SK-N-SH (cell line): ENCODE data around the gene TMCC2. TPM values are rescaled to one million over a fixed set of nuclear protein-coding genes. Genes with fewer than 3 reads are reported as not detected.

Experiments
- CTCF ChIA-PET: fragments of 300-600, 350-600 bp; formaldehyde crosslinking; extraction: SDS; loops from one replicate; lab custom pipeline; 2021; lab: Yijun Ruan, JAX
- POLR2A ChIA-PET: fragments of 350-600 bp; sonication (Branson Sonifier 250); formaldehyde crosslinking; extraction: SDS; loops from one replicate; lab custom pipeline; 2020; ENCODE audit warnings: antibody characterized with exemption, inconsistent platforms; lab: Yijun Ruan, JAX
- DNase-seq: peaks from one replicate; pipeline ENCODE4 v3.0.0; 2012
- H2AFZ ChIP-seq: fragments of 200-600 bp; sonication (generic); 2 replicates; pipeline ENCODE4 v1.8.1; 2016; ENCODE audit warnings: antibody characterized with exemption, mild to moderate bottlenecking, low read depth
- H3F3A ChIP-seq: fragments of 200-600 bp; sonication (generic); replicated peaks from 2 replicates; pipeline ENCODE3; 2016; ENCODE audit warnings: antibody characterized with exemption, mild to moderate bottlenecking; ENCODE audit not compliant: insufficient read depth
- H3K27ac ChIP-seq, 2 experiments: fragments of 200-500 bp in 1 of 2; fragments of 200-600 bp in 1 of 2; sonication (Bioruptor generic) in 1 of 2; sonication (generic), shearing (Covaris generic) in 1 of 2; 2 replicates each; pipeline versions ENCODE4 v1.5.1 to v1.6.1; 2014 to 2016; ENCODE audit warnings: low read depth in 2 of 2, inconsistent platforms in 1 of 2, low read length in 1 of 2, mild to moderate bottlenecking in 1 of 2, mixed read lengths in 1 of 2
- H3K27me3 ChIP-seq: fragments of 200-600 bp; sonication (generic), shearing (Covaris generic); 2 replicates; pipeline ENCODE4 v1.6.1; 2016; ENCODE audit warnings: mixed run types; ENCODE audit not compliant: insufficient read depth
- H3K36me3 ChIP-seq, 2 experiments: fragments of 200-500 bp in 1 of 2; fragments of 200-600 bp in 1 of 2; sonication (Bioruptor generic) in 1 of 2; sonication (generic) in 1 of 2; replicated peaks in 1 of 2; 2 replicates each; pipeline versions ENCODE3 to v1.5.1; 2014 to 2016; ENCODE audit warnings: low read length in 1 of 2, mild to moderate bottlenecking in 1 of 2; ENCODE audit not compliant: insufficient read depth in 2 of 2, control insufficient read depth in 1 of 2
- H3K4me1 ChIP-seq, 2 experiments: fragments of 200-500 bp in 1 of 2; fragments of 200-600 bp in 1 of 2; sonication (Bioruptor generic) in 1 of 2; sonication (generic), shearing (Covaris generic) in 1 of 2; 2 replicates each; pipeline versions ENCODE4 v1.5.1 to v1.6.1; 2014 to 2016; ENCODE audit warnings: low read depth in 1 of 2, low read length in 1 of 2, mixed run types in 1 of 2; ENCODE audit not compliant: insufficient read depth in 2 of 2, control insufficient read depth in 1 of 2
- H3K4me2 ChIP-seq: fragments of 200-600 bp; sonication (generic), shearing (Covaris generic); 2 replicates; pipeline ENCODE4 v1.6.1; 2017; ENCODE audit warnings: mixed run types
- H3K4me3 ChIP-seq, 2 experiments: fragments of 200-500 bp in 1 of 2; fragments of 200-600 bp in 1 of 2; sonication (Bioruptor generic) in 1 of 2; sonication (generic), shearing (Covaris generic) in 1 of 2; 2 replicates each; pipeline versions ENCODE4 v1.5.1 to v1.8.1; 2014 to 2016; ENCODE audit warnings: low read depth in 2 of 2, inconsistent platforms in 1 of 2, low read length in 1 of 2, mild to moderate bottlenecking in 1 of 2, mixed read lengths in 1 of 2, moderate library complexity in 1 of 2
- H3K79me2 ChIP-seq: fragments of 200-600 bp; sonication (generic); 2 replicates; pipeline ENCODE4 v1.8.1; 2017; ENCODE audit warnings: mild to moderate bottlenecking; ENCODE audit not compliant: insufficient read depth
- H3K9ac ChIP-seq: fragments of 200-600 bp; sonication (generic); 2 replicates; pipeline ENCODE4 v1.6.1; 2017; ENCODE audit warnings: mixed run types
- H3K9me2 ChIP-seq: fragments of 200-600 bp; sonication (generic); 2 replicates; pipeline ENCODE4 v1.6.1; 2017; ENCODE audit warnings: mixed run types
- H3K9me3 ChIP-seq: fragments of 200-600 bp; sonication (generic); 2 replicates; pipeline ENCODE4 v1.6.1; 2017; ENCODE audit warnings: mixed run types, mild to moderate bottlenecking, moderate library complexity
- H4K20me1 ChIP-seq: fragments of 200-600 bp; sonication (generic); 2 replicates; pipeline ENCODE4 v1.6.1; 2017; ENCODE audit warnings: mild to moderate bottlenecking, mixed run types; ENCODE audit not compliant: insufficient read depth
- CHD2 ChIP-seq: fragments of 150-350 bp; IDR thresholded peaks from 2 replicates; pipeline ENCODE4 v1.6.1; 2018; ENCODE audit warnings: low read length; ENCODE audit not compliant: partially characterized antibody
- ELF1 ChIP-seq: IDR thresholded peaks from 2 replicates; pipeline ENCODE4 v1.4.0; 2012
- EP300 ChIP-seq, 2 experiments: IDR thresholded peaks; 2 replicates each; pipeline versions ENCODE4 v1.4.0 to v1.6.1; 2012; ENCODE audit warnings: borderline replicate concordance in 1 of 2, low read depth in 1 of 2, low read length in 1 of 2
- FOSL2 ChIP-seq: IDR thresholded peaks from 2 replicates; pipeline ENCODE4 v1.4.0; 2012; ENCODE audit warnings: low read depth, mild to moderate bottlenecking, moderate library complexity, borderline replicate concordance
- FOXJ3 ChIP-seq: sonication (generic); formaldehyde crosslinking; IDR thresholded peaks from 2 replicates; pipeline ENCODE4 v1.5.1; 2020; ENCODE audit warnings: mild to moderate bottlenecking, missing genetic modification reagents
- FOXM1 ChIP-seq: IDR thresholded peaks from 2 replicates; pipeline ENCODE4 v1.4.0; 2012; ENCODE audit warnings: low read depth, mild to moderate bottlenecking
- GABPA ChIP-seq: IDR thresholded peaks from 2 replicates; pipeline ENCODE4 v1.4.0; 2012; ENCODE audit warnings: low read depth, mild to moderate bottlenecking
- JUND ChIP-seq: IDR thresholded peaks from 2 replicates; pipeline ENCODE4 v1.4.0; 2012
- MAX ChIP-seq: IDR thresholded peaks from 2 replicates; pipeline ENCODE4 v1.4.0; 2012; ENCODE audit warnings: low read depth
- MEF2A ChIP-seq: IDR thresholded peaks from 2 replicates; pipeline ENCODE4 v1.4.0; 2012; ENCODE audit warnings: low read depth, borderline replicate concordance
- MXI1 ChIP-seq: IDR thresholded peaks from 2 replicates; pipeline ENCODE4 v1.6.1; 2012; ENCODE audit warnings: mild to moderate bottlenecking, low read depth, low read length, improper control_type of control experiment
- NFIC ChIP-seq: IDR thresholded peaks from 2 replicates; pipeline ENCODE4 v1.4.0; 2012; ENCODE audit warnings: borderline replicate concordance
- NRF1 ChIP-seq: IDR thresholded peaks from 2 replicates; pipeline ENCODE4 v1.6.1; 2012; ENCODE audit warnings: low read depth, mild to moderate bottlenecking, low read length
- POLR2AphosphoS5 ChIP-seq: IDR thresholded peaks from 2 replicates; pipeline ENCODE4 v1.6.1; 2012; ENCODE audit warnings: low read depth, low read length
- RAD21 ChIP-seq: IDR thresholded peaks from 2 replicates; pipeline ENCODE4 v1.6.1; 2012; ENCODE audit warnings: mild to moderate bottlenecking, low read length
- SMC3 ChIP-seq: IDR thresholded peaks from 2 replicates; pipeline ENCODE4 v1.6.1; 2012; ENCODE audit warnings: low read depth, low read length, improper control_type of control experiment
- TAF1 ChIP-seq: IDR thresholded peaks from 2 replicates; pipeline ENCODE4 v1.6.1; 2012; ENCODE audit warnings: low read depth, mild to moderate bottlenecking, low read length, moderate library complexity, borderline replicate concordance
- TEAD4 ChIP-seq: IDR thresholded peaks from 2 replicates; pipeline ENCODE4 v1.4.0; 2012; ENCODE audit warnings: mild to moderate bottlenecking, borderline replicate concordance; ENCODE audit not compliant: insufficient read depth
- YY1 ChIP-seq: IDR thresholded peaks from 2 replicates; pipeline ENCODE4 v1.4.0; 2012; ENCODE audit warnings: low read depth, mild to moderate bottlenecking
- whole genome bisulfite sequencing: methylation state at CpG from one replicate; pipeline ENCODE4 v1.1.6; 2017; ENCODE audit warnings: low lambda C conversion rate; 5-methylcytosine and 5-hydroxymethylcytosine counted together
- polyA plus RNA-seq, 3 experiments: library from polyadenylated mRNA; depleted of rRNA; stranded (reverse); fragments of >200 nt; gene quantifications; 2 replicates each; pipeline ENCODE4 v1.2.3, GENCODE V29; 2012
- TF ChIP-seq, protein P1 (sequence below): fragments of 200-600 bp; sonication (generic); IDR thresholded peaks from 2 replicates; pipeline ENCODE4 v1.6.1; 2017; ENCODE audit warnings: antibody characterized with exemption, mild to moderate bottlenecking, moderate library complexity
- TF ChIP-seq, protein P2 (sequence below): IDR thresholded peaks from 2 replicates; pipeline ENCODE4; 2012
- TF ChIP-seq, protein P3 (sequence below): fragments of 150-350 bp; IDR thresholded peaks from 2 replicates; pipeline ENCODE4 v1.6.1; 2016; ENCODE audit warnings: mild to moderate bottlenecking, low read depth, low read length
- TF ChIP-seq, protein P4 (sequence below): fragments of 150-350 bp; IDR thresholded peaks from 2 replicates; pipeline ENCODE4 v1.6.1; 2017; ENCODE audit warnings: antibody characterized with exemption, low read length, low read depth, borderline replicate concordance
- TF ChIP-seq, protein P5 (sequence below): IDR thresholded peaks from 2 replicates; pipeline ENCODE4 v1.4.0; 2012; ENCODE audit warnings: low read depth, borderline replicate concordance

TMCC2 gene, protein sequence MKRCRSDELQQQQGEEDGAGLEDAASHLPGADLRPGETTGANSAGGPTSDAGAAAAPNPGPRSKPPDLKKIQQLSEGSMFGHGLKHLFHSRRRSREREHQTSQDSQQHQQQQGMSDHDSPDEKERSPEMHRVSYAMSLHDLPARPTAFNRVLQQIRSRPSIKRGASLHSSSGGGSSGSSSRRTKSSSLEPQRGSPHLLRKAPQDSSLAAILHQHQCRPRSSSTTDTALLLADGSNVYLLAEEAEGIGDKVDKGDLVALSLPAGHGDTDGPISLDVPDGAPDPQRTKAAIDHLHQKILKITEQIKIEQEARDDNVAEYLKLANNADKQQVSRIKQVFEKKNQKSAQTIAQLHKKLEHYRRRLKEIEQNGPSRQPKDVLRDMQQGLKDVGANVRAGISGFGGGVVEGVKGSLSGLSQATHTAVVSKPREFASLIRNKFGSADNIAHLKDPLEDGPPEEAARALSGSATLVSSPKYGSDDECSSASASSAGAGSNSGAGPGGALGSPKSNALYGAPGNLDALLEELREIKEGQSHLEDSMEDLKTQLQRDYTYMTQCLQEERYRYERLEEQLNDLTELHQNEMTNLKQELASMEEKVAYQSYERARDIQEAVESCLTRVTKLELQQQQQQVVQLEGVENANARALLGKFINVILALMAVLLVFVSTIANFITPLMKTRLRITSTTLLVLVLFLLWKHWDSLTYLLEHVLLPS
- 5.3 and 6.0 TPM in 2 replicates for polyA plus RNA-seq (2012; rRNA removed)
- polyA plus RNA-seq (2012; cell fraction: cytosol; rRNA removed): 3.0 and 4.9 TPM in 2 replicates
- polyA plus RNA-seq (2012; cell fraction: nucleus; rRNA removed): 5.9 and 6.8 TPM in 2 replicates

- peak within 1 kb of the TSS; percentile 60 for H3K9ac ChIP-seq
- CTCF ChIA-PET: interaction anchor here (0.6 to 8.2 kb wide), 14 partner anchors 9 to 614 kb away, joined by 3 to 154 read pairs (median 3); partner anchors contain the start of gene DSTYK
- H3K27ac ChIP-seq: peak within 1 kb of the TSS in 1 of 2 experiments; percentile 56; a peak in 1 of 4 replicates
- DNase-seq: peak; percentile 99
- POLR2A ChIA-PET: interaction anchor here (0.7 kb wide), 1 partner anchor 16 kb away, joined by 3 read pairs; the partner anchor contains the start of gene DSTYK
- peaks cover 10% of the 10 kb centered on the region for H3F3A ChIP-seq
- H4K20me1 ChIP-seq: peaks cover 3% of the 10 kb centered on the region; the same call in 1 of the 2 replicates
- no peaks in the 10 kb centered on the region for H3K79me2 ChIP-seq
- peak within 1 kb of the TSS; percentile 78 to 81 for H3K4me3 ChIP-seq
- no peaks in the 10 kb centered on the region for H3K27me3 ChIP-seq
- peak within 1 kb of the TSS; percentile 93 for H2AFZ ChIP-seq
- no peaks in the 10 kb centered on the region for H3K9me2 ChIP-seq
- H3K4me1 ChIP-seq: peaks cover 4 to 21% of the 10 kb centered on the region in 2 experiments; a peak in 2 of 4 replicates
- H3K9me3 ChIP-seq: no peaks in the 10 kb centered on the region
- 0% methylated on average over 2 of the region's 44 CpGs for WGBS
- H3K4me2 ChIP-seq: peak within 1 kb of the TSS; percentile 99
- H3K36me3 ChIP-seq: no peaks in the 10 kb centered on the region
- TF ChIP-seq JUND (no peak), NRF1 (0 out of 2 replicates have a peak, but pooled peaks have one; percentile 20), ELF1 (no peak), MXI1 (0 out of 2 replicates have a peak, but pooled peaks have one; percentile 41), POLR2AphosphoS5 (peak; percentile 38), FOSL2 (no peak), FOXJ3 (CRISPR knock-in tag) (no peak), MAX (no peak), EP300 (IDR thresholded peaks at IDR 0.05; ENCODE audit: borderline replicate concordance in 1 of 2, low read depth in 1 of 2, low read length in 1 of 2) (no peak), RAD21 (peak; percentile 8; the same call in 1 of the 2 replicates), MEF2A (no peak), SMC3 (no peak), GABPA (no peak), YY1 (no peak), CHD2 (peak; percentile 65), FOXM1 (no peak), TEAD4 (no peak), NFIC (no peak), TAF1 (no peak)
- TF ChIP-seq, protein P1, sequence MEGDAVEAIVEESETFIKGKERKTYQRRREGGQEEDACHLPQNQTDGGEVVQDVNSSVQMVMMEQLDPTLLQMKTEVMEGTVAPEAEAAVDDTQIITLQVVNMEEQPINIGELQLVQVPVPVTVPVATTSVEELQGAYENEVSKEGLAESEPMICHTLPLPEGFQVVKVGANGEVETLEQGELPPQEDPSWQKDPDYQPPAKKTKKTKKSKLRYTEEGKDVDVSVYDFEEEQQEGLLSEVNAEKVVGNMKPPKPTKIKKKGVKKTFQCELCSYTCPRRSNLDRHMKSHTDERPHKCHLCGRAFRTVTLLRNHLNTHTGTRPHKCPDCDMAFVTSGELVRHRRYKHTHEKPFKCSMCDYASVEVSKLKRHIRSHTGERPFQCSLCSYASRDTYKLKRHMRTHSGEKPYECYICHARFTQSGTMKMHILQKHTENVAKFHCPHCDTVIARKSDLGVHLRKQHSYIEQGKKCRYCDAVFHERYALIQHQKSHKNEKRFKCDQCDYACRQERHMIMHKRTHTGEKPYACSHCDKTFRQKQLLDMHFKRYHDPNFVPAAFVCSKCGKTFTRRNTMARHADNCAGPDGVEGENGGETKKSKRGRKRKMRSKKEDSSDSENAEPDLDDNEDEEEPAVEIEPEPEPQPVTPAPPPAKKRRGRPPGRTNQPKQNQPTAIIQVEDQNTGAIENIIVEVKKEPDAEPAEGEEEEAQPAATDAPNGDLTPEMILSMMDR: no peak
- TF ChIP-seq, protein P2, sequence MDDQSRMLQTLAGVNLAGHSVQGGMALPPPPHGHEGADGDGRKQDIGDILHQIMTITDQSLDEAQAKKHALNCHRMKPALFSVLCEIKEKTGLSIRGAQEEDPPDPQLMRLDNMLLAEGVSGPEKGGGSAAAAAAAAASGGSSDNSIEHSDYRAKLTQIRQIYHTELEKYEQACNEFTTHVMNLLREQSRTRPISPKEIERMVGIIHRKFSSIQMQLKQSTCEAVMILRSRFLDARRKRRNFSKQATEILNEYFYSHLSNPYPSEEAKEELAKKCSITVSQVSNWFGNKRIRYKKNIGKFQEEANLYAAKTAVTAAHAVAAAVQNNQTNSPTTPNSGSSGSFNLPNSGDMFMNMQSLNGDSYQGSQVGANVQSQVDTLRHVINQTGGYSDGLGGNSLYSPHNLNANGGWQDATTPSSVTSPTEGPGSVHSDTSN: peak; percentile 99
- TF ChIP-seq, protein P3, sequence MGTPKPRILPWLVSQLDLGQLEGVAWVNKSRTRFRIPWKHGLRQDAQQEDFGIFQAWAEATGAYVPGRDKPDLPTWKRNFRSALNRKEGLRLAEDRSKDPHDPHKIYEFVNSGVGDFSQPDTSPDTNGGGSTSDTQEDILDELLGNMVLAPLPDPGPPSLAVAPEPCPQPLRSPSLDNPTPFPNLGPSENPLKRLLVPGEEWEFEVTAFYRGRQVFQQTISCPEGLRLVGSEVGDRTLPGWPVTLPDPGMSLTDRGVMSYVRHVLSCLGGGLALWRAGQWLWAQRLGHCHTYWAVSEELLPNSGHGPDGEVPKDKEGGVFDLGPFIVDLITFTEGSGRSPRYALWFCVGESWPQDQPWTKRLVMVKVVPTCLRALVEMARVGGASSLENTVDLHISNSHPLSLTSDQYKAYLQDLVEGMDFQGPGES: peak; percentile 43; the same call in 1 of the 2 replicates
- TF ChIP-seq, protein P4, sequence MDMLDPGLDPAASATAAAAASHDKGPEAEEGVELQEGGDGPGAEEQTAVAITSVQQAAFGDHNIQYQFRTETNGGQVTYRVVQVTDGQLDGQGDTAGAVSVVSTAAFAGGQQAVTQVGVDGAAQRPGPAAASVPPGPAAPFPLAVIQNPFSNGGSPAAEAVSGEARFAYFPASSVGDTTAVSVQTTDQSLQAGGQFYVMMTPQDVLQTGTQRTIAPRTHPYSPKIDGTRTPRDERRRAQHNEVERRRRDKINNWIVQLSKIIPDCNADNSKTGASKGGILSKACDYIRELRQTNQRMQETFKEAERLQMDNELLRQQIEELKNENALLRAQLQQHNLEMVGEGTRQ: no peak
- TF ChIP-seq, protein P5, sequence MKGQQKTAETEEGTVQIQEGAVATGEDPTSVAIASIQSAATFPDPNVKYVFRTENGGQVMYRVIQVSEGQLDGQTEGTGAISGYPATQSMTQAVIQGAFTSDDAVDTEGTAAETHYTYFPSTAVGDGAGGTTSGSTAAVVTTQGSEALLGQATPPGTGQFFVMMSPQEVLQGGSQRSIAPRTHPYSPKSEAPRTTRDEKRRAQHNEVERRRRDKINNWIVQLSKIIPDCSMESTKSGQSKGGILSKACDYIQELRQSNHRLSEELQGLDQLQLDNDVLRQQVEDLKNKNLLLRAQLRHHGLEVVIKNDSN: no peak
Observed at GRCh38 chr1:205227584-205228013, at the start of gene TMCC2. Gene TMCC2 (plus strand): TSS chr1:205227946. CDS start chr1:205228565, 619 bp downstream.
